H7 (cell line): ENCODE results near the gene PHACTR1. TPM values are rescaled to one million over a fixed set of nuclear protein-coding genes. Genes with fewer than 3 reads are reported as not detected.

Experiments used
- DNase-seq: peaks from one replicate; pipeline ENCODE4 v3.0.0; 2012
- H3K27me3 ChIP-seq: 2 replicates; pipeline ENCODE4 v1.6.0; 2011; ENCODE audit warnings: mild to moderate bottlenecking, low read length; ENCODE audit not compliant: control insufficient read depth, insufficient read depth
- H3K36me3 ChIP-seq: replicated peaks from 2 replicates; pipeline ENCODE4 v1.5.1; 2011; ENCODE audit warnings: low read length; ENCODE audit not compliant: control insufficient read depth, insufficient read depth
- H3K4me3 ChIP-seq: 2 replicates; pipeline ENCODE4 v1.5.1; 2011; ENCODE audit warnings: low read depth, mild to moderate bottlenecking, control low read depth, low read length, moderate library complexity; ENCODE audit not compliant: insufficient read depth
- total RNA-seq: library from RNA; depleted of rRNA; stranded (reverse); fragments of >200 nt; shearing (Covaris generic); gene quantifications from 2 replicates; pipeline ENCODE4 v1.2.3, GENCODE V29; 2014; rRNA removed

PHACTR1 gene
- total RNA-seq, result 3.3 and 5.1 TPM in 2 replicates

DNA sequence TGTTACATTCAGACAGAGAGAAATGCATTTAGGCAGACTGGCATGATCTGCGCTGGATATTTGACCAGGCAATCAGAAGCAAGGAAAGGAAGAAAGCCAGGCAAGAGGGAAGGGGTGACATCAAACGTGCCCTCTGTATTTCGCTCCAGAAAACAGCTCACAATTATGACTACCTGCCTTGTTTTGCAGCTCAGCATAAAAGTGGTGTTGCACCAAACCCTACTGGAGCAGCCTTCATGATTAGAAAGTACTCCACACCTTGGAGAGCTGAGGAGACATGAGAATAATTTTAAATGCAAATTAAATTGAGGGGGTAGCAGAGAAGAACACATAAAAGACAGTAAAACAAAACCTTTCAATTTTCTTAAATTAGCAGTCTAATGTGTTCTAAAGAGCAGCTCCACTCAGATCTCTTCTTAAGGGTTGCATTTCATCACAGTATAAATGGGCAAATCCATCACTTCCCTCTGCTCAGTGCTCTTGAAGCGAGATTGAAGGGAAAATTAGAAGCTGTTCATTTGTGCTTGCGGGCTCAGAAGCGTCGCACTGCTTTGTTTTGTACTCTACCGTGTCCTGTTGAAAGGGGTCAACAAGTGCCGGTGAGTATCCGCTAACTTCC is at the start of gene PHACTR1:
Gene PHACTR1 (plus strand): TSS at position 470 of the 619 bp plus-strand sequence.
- H3K4me3 ChIP-seq, result no peak within 1 kb of the TSS
- H3K27me3 ChIP-seq, result no peaks in the 10 kb centered on the region
- H3K36me3 ChIP-seq, result no peaks in the 10 kb centered on the region
- DNase-seq, result no peak

DNA sequence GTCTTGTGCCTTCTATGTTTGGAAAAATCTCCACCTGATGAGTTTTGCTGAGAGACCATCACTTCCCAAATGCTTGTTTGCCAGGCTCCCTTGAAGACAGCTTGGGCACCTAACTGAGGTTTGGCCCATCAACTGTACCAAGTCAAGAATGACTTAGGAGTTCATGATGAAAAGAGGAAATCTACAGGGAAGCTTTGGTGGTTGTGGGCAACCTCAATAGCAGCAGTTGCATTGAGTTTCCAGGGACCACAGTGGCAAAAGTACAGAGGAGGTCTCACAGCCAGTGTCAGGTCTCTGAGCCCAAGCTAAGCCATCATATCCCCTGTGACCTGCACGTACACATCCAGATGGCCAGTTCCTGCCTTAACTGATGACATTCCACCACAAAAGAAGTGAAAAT is 49.7 kb upstream of the PHACTR1 start:
- H3K27me3 ChIP-seq, result no peaks in the 10 kb centered on the region
- no peaks in the 10 kb centered on the region for H3K36me3 ChIP-seq
- no peak overlapping the region for H3K4me3 ChIP-seq
- no peak for DNase-seq

DNA sequence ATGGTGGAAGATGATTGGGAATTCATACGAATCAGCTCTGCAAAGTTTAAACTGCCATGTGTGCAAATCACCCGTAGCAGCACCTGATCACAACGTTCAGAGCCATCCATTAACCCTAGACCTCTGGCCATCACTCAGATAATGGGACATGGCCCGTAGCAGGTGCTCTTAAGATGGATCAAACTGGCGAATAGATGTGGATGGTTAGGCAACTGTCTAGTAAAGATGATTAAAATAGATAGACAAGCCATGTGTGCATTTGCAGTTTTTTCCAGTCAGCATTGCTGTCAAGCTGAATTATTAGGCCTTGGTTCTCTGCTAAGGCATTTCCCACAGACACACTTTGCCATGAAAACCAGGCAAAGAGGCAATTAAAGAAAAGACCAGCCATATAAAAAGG is 40.6 kb upstream of the PHACTR1 start:
- H3K4me3 ChIP-seq, result no peak overlapping the region
- no peak for DNase-seq
- H3K36me3 ChIP-seq, result no peaks in the 10 kb centered on the region

GRCh38 chr6:12679341-12679740 is 37.2 kb upstream of the PHACTR1 start:
- H3K4me3 ChIP-seq, result no peak overlapping the region
- no peaks in the 10 kb centered on the region for H3K36me3 ChIP-seq
- DNase-seq, result no peak
- no peaks in the 10 kb centered on the region for H3K27me3 ChIP-seq

More for the DNA sequence above, 40.6 kb upstream of the PHACTR1 start:
- H3K27me3 ChIP-seq, result no peaks in the 10 kb centered on the region

DNA sequence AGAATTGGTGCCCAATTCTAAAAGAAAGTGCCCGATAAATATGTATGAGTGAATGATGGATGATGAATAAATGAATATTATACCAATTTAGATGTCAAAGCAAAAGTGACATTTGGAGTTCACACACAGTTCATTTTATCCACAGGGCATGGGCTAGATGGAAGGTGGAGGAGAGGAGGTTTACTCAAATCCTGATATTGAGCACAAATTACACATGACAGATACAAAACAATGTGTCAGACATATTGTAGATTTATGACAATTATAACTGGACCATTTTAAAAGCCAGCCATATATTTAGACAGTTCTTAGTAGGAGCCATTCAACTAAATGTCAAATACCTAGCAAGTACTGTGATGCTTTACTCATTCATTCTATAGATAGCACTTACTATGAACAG is 23.4 kb upstream of the PHACTR1 start:
- no peak for DNase-seq
- no peak overlapping the region for H3K4me3 ChIP-seq
- H3K36me3 ChIP-seq, result no peaks in the 10 kb centered on the region
- no peaks in the 10 kb centered on the region for H3K27me3 ChIP-seq

- no peaks in the 10 kb centered on the region for H3K27me3 ChIP-seq
- DNase-seq, result no peak
- H3K4me3 ChIP-seq, result no peak overlapping the region
- H3K36me3 ChIP-seq, result no peaks in the 10 kb centered on the region
Observed at GRCh38 chr6:12698298-12698697, 18.3 kb upstream of the PHACTR1 start.

DNA sequence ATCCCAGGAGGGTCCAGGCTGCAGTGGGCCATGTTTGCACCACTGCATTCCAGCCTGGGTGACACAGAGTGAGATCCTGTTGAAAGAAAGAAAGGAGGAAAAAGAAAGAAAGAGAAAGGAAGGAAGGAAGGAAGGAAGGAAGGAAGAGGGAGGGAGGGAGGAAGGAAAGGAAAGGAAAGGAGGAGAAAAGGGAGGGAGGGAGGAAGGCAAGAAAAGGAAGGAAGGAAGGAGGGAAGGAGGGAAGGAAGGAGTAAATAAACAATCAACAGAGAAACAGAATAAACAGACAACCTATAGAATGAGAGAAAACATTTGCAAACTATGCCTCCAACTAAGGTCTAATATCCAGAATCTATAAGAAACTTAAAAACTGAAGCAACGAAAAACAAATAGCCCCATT is 11.6 kb upstream of the PHACTR1 start:
- no peak overlapping the region for H3K4me3 ChIP-seq
- H3K27me3 ChIP-seq, result no peaks in the 10 kb centered on the region
- no peaks in the 10 kb centered on the region for H3K36me3 ChIP-seq
- DNase-seq, result no peak

DNA sequence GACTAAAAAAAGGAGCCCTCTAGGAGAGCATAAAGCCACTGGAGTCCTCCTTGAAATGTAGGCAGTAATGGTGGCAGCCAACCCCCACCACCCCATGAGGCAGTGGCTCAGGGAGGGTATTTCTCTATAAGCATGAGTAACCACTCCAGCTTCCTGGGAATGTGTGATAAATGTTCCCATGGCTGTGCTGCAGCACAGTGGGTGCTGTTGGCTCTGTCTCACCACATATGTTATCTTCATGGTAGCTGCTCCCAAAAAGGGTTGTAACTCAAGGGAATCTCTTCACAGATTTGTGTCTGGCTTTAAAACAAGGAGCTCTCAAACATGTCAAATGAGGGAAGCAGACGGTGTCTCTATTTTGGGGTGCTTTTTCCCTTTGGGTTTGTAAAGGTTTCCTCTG is 7.5 kb upstream of the PHACTR1 start:
- Histone ChIP-seq H3K4me3 (no peak overlapping the region), H3K36me3 (no peaks in the 10 kb centered on the region), H3K27me3 (no peaks in the 10 kb centered on the region)
- no peak for DNase-seq

DNA sequence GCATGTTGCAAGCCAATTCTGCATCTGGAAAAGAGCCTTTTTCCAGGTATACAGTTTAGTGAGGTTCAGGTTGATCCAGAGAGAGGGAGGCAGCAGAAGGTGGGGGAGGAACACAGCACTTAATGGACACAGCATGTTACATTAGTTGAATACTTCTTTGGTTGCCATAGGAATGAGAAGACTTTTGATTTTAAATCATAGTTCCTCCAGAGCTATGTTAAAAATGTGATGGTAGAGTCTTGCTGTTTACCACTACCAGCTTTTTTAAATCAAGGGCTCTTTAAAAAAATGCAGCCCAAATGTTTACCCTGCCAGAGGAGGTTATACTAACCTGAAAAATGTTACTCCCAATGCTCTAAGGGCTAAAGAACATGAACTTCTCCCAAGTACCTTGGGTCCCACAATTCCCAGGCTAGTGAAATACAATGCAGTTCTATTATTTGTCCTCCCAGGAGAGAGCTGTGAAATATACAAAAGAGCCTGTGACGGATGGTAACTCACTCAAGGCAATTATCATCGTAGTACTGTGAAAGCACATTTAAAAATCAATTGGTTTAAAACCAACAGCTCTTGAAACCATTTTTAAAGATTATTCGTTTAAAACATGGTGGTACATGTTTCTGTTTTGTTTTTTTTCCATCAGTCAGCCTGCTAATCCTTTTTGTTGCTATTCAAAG is 6.9 kb upstream of the PHACTR1 start:
- no peaks in the 10 kb centered on the region for H3K36me3 ChIP-seq
- H3K4me3 ChIP-seq, result no peak overlapping the region
- DNase-seq, result no peak
- no peaks in the 10 kb centered on the region for H3K27me3 ChIP-seq

GRCh38 chr6:12710921-12711320 is 5.6 kb upstream of the PHACTR1 start:
- DNase-seq, result no peak
- no peaks in the 10 kb centered on the region for H3K27me3 ChIP-seq
- no peak overlapping the region for H3K4me3 ChIP-seq
- no peaks in the 10 kb centered on the region for H3K36me3 ChIP-seq

- DNase-seq, result no peak
- Histone ChIP-seq H3K27me3 (no peaks in the 10 kb centered on the region), H3K36me3 (no peaks in the 10 kb centered on the region), H3K4me3 (no peak overlapping the region)
Observed at GRCh38 chr6:12714022-12714421, 2.5 kb upstream of the PHACTR1 start.

GRCh38 chr6:12715437-12715836 is 1.1 kb upstream of the PHACTR1 start:
- no peak overlapping the region for H3K4me3 ChIP-seq
- no peak for DNase-seq
- H3K27me3 ChIP-seq, result no peaks in the 10 kb centered on the region
- H3K36me3 ChIP-seq, result no peaks in the 10 kb centered on the region

DNA sequence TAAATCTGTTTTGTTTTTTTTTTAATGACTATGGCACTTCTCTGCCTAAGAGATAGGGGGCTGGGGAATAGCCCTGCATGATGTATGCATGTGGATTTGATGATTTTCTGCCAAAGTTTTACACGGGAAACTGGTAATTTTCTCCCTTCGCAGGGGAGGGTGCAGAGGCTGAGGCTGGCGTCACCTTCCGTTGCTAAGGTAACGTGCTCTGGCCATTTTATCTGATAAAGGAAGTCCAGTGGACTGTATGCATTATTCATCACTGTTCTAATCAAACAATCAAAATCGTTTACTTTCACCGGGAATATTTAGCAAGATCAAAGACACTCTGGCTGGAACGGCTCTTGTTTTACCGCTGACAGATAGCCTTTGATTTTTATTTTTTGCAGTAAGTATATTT is 789 bp downstream of the PHACTR1 start:
- Histone ChIP-seq H3K4me3 (no peak overlapping the region), H3K27me3 (no peaks in the 10 kb centered on the region), H3K36me3 (no peaks in the 10 kb centered on the region)
- no peak for DNase-seq

DNA sequence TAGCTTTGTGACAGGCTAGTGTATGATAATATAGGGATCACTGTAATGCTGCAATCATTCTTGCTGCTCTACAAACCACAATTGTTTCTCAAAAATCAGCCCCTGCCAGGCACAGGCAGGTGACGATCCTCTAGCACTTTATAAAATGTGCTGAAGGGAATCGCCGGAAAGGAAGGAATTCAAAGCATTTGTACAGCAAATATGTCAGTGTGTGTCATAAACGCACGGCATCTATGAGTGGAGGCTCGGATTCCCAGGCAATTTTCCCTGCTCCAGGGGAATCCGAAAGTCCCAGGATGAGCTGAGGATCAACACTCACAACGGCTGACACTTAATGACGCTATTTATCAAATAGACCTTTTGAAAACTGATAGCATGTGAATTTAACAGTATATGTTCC is 1.4 kb downstream of the PHACTR1 start:
- Histone ChIP-seq H3K4me3 (no peak overlapping the region), H3K27me3 (no peaks in the 10 kb centered on the region), H3K36me3 (no peaks in the 10 kb centered on the region)
- DNase-seq, result no peak

GRCh38 chr6:12719017-12719416 is 2.5 kb downstream of the PHACTR1 start:
- Histone ChIP-seq H3K4me3 (no peak overlapping the region), H3K27me3 (no peaks in the 10 kb centered on the region), H3K36me3 (no peaks in the 10 kb centered on the region)
- no peak for DNase-seq
